Panc1 (cell line): ENCODE data around the gene DIPK1B. TPM values are rescaled to one million over a fixed set of nuclear protein-coding genes. Genes with fewer than 3 reads are reported as not detected.

Source experiments
- ATAC-seq: fragments of 200-7000 bp; cut with Tn5 transposase; 2 replicates; pipeline ENCODE4 v1.9.1; 2020; ENCODE audit warnings: mild to moderate bottlenecking, moderate library complexity
- BruUV-seq: library from RNA; stranded (reverse); fragments of 400-500 nt; replicated peaks from 2 replicates; lab custom pipeline; 2021; lab: Mats Ljungman, UMichigan
- CTCF ChIA-PET: fragments of 300-600 bp; sonication (Branson Sonifier 250); formaldehyde crosslinking; loops from one replicate; lab custom pipeline; 2022; ENCODE audit warnings: antibody characterized with exemption; lab: Charles Lee
- POLR2A ChIA-PET: fragments of 300-600 bp; sonication (Branson Sonifier 250); formaldehyde crosslinking; loops from one replicate; lab custom pipeline; 2022; ENCODE audit warnings: antibody characterized with exemption; lab: Charles Lee
- DNase-seq: peaks from one replicate; pipeline ENCODE4 v3.0.0-alpha.2; 2010; ENCODE audit warnings: low read depth, low spot score
- H3K27ac ChIP-seq: 2 replicates; pipeline ENCODE4 v1.5.1; 2011; ENCODE audit warnings: mild to moderate bottlenecking, low read length, inconsistent platforms
- H3K27me3 ChIP-seq: fragments of 200-500 bp; sonication (Bioruptor generic); 2 replicates; pipeline ENCODE4 v1.6.0; 2014; ENCODE audit warnings: low read length, inconsistent platforms; ENCODE audit not compliant: control insufficient read depth, insufficient read depth
- H3K36me3 ChIP-seq: fragments of 200-500 bp; sonication (Bioruptor generic); 2 replicates; pipeline ENCODE4 v1.5.1; 2014; ENCODE audit warnings: inconsistent platforms, mild to moderate bottlenecking, low read length, moderate library complexity; ENCODE audit not compliant: control insufficient read depth, insufficient read depth
- H3K4me1 ChIP-seq: 2 replicates; pipeline ENCODE4 v1.5.1; 2011; ENCODE audit warnings: inconsistent platforms, mild to moderate bottlenecking, low read length, moderate library complexity; ENCODE audit not compliant: control insufficient read depth, insufficient read depth
- H3K4me3 ChIP-seq, 2 experiments: 2 replicates each; pipeline ENCODE4 v1.5.1; 2011 to 2012; ENCODE audit warnings: low read depth in 2 of 2, low read length in 2 of 2, mild to moderate bottlenecking in 2 of 2, inconsistent platforms in 1 of 2, moderate library complexity in 1 of 2
- H3K9me3 ChIP-seq: fragments of 200-500 bp; sonication (Bioruptor generic); 2 replicates; pipeline ENCODE4 v1.5.1; 2014; ENCODE audit warnings: low read depth, mild to moderate bottlenecking, inconsistent platforms, low read length, moderate library complexity; ENCODE audit not compliant: control insufficient read depth, insufficient read depth
- CTCF ChIP-seq: fragments of 450-650 bp; IDR thresholded peaks from 2 replicates; pipeline ENCODE4 v1.5.1; 2017; ENCODE audit warnings: mild to moderate bottlenecking
- POLR2AphosphoS5 ChIP-seq: IDR thresholded peaks from 2 replicates; pipeline ENCODE4 v1.6.1; 2012; ENCODE audit warnings: mild to moderate bottlenecking, low read depth, low read length, moderate library complexity
- REST ChIP-seq, 2 experiments: IDR thresholded peaks; 2 replicates each; pipeline ENCODE4 v1.6.1; 2011 to 2012; ENCODE audit warnings: low read depth in 2 of 2, control low read depth in 1 of 2, low read length in 1 of 2, mild to moderate bottlenecking in 1 of 2, moderate library complexity in 1 of 2; ENCODE audit not compliant: insufficient read depth in 1 of 2
- SIN3A ChIP-seq: IDR thresholded peaks from 2 replicates; pipeline ENCODE4 v1.6.1; 2012; ENCODE audit warnings: low read depth, mild to moderate bottlenecking, low read length, moderate library complexity, borderline replicate concordance; ENCODE audit not compliant: insufficient read depth
- TCF7L2 ChIP-seq: IDR thresholded peaks from 2 replicates; pipeline ENCODE4 v1.6.1; 2011; ENCODE audit warnings: mild to moderate bottlenecking, low read depth, low read length, inconsistent platforms
- in situ Hi-C: cut with HindIII; loops from 2 replicates; pipeline ENCODE4 v1.10.0; 2016; ENCODE audit warnings: low sequenced_read_pairs, low pct_unique_long_range_greater_than_20kb
- intact Hi-C: fragments of 100-400 bp; cut with micrococcal nuclease; formaldehyde crosslinking; loops from one replicate; pipeline ENCODE4 v1.10.0; 2022; ENCODE audit not compliant: unreplicated experiment
- total RNA-seq: library from RNA; stranded (reverse); gene quantifications from one replicate; pipeline ENCODE4 v1.2.1, GENCODE V29; 2021; ENCODE audit not compliant: unreplicated experiment

The DIPK1B gene
- total RNA-seq, 1 experiment from 2014 or later: 10.6 TPM

- Histone ChIP-seq H3K4me3 (no peak overlapping the region), H3K9me3 (no peaks in the 10 kb centered on the region), H3K4me1 (no peaks in the 10 kb centered on the region), H3K27me3 (no peaks in the 10 kb centered on the region), H3K36me3 (no peaks in the 10 kb centered on the region), H3K27ac (no peak overlapping the region)
- intact Hi-C loops (no loop called here), in situ Hi-C loops (no loop called here)
- ATAC-seq (no peak), DNase-seq (no peak)
- ChIA-PET POLR2A (no interaction called here), CTCF (no interaction called here)
- BruUV-seq: no TSS peak
- TF ChIP-seq CTCF (no peak), SIN3A (no peak), TCF7L2 (no peak), POLR2AphosphoS5 (no peak), REST (IDR thresholded peaks at IDR 0.05; ENCODE audit: insufficient read depth in 1 of 2, low read depth in 2 of 2, low read length in 1 of 2) (no peak)
Measured at GRCh38 chr9:136751814-136752213, 39.4 kb downstream of the DIPK1B start.

GRCh38 chr9:136753371-136754058 lies 41.1 kb downstream of the DIPK1B start:
- H3K9me3 ChIP-seq: no peaks in the 10 kb centered on the region
- H3K4me1 ChIP-seq: no peaks in the 10 kb centered on the region
- H3K36me3 ChIP-seq: no peaks in the 10 kb centered on the region
- intact Hi-C loops (no loop called here), in situ Hi-C loops (no loop called here)
- no peak overlapping the region for H3K27ac ChIP-seq
- ATAC-seq (no peak), DNase-seq (no peak)
- no peak for TF ChIP-seq POLR2AphosphoS5
- ChIA-PET POLR2A (no interaction called here), CTCF (no interaction called here)
- no peaks in the 10 kb centered on the region for H3K27me3 ChIP-seq
- no TSS peak for BruUV-seq
- H3K4me3 ChIP-seq: no peak overlapping the region

GRCh38 chr9:136754059-136754572 lies 41.7 kb downstream of the DIPK1B start:
- DNase-seq (no peak), ATAC-seq (no peak)
- intact Hi-C loops: no loop called here
- H3K27ac ChIP-seq: no peak overlapping the region
- no peak overlapping the region for H3K4me3 ChIP-seq
- TF ChIP-seq CTCF (no peak), REST (IDR thresholded peaks at IDR 0.05; ENCODE audit: insufficient read depth in 1 of 2, low read depth in 2 of 2, low read length in 1 of 2) (no peak), TCF7L2 (no peak)
- ChIA-PET POLR2A (no interaction called here), CTCF (no interaction called here)
- no peaks in the 10 kb centered on the region for H3K9me3 ChIP-seq
- no peaks in the 10 kb centered on the region for H3K27me3 ChIP-seq
- no TSS peak for BruUV-seq
- no peaks in the 10 kb centered on the region for H3K4me1 ChIP-seq
- in situ Hi-C loops: no loop called here
- H3K36me3 ChIP-seq: no peaks in the 10 kb centered on the region
